AG20443 (cell line): ENCODE data around the gene METAP2.
"Not testable (repeated sequence)": the region's sequence is repeated elsewhere in the genome, so short reads cannot be mapped to it uniquely, and the experiment has no call there.

Experiments
- DNase-seq: peaks from one replicate; pipeline ENCODE4 v3.0.0; 2012; ENCODE audit warnings: low spot score, mixed read lengths

The METAP2 gene

GRCh38 chr12:95473884-95474659 lies at the start of gene METAP2:
Gene METAP2 (plus strand): TSS chr12:95474152. CDS start chr12:95474180, 28 bp downstream.
- DNase-seq: peak; percentile 98

GRCh38 chr12:95424271-95424994 lies 49.5 kb upstream of the METAP2 start:
- no peak for DNase-seq

DNA sequence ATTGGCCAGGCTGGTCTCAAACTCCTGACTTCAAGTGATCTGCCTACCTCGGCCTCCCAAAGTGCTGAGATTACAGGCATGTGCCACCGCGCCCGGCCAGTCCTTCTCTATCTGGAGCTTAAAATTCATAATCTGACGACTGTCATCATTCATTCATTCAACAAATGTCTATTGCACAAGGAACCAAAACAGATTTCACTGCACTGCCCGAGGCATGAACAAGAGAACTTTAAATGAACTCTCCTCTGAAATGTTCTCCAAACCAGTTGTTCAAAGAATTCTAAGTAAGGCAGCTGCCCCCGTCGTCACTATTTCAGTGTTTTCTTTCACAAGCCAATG lies 44.8 kb upstream of the METAP2 start:
- no peak for DNase-seq

- no peak for DNase-seq
Observed at GRCh38 chr12:95431120-95431519, 42.8 kb upstream of the METAP2 start.

- no peak for DNase-seq
Observed at GRCh38 chr12:95435355-95435754, 38.6 kb upstream of the METAP2 start.

DNA sequence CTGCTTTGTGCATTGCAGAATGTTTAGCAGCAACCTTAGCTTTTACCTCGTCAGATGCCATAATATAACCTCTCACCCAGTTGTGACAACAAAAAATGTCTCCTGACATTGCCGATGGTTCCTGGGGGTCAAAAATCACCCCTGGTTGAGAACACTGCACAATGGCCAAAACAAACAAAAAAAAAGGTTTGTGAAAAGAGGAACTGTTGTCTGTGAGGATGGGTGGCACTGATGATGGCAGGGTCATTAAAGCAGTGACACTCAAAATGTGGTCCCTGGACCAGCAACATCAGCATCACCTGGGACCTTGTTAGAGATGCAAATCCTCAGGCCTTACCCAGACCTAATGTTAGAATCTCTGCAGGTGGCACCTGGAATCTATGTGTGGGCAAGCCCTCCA lies 36.4 kb upstream of the METAP2 start:
- DNase-seq: no peak

DNA sequence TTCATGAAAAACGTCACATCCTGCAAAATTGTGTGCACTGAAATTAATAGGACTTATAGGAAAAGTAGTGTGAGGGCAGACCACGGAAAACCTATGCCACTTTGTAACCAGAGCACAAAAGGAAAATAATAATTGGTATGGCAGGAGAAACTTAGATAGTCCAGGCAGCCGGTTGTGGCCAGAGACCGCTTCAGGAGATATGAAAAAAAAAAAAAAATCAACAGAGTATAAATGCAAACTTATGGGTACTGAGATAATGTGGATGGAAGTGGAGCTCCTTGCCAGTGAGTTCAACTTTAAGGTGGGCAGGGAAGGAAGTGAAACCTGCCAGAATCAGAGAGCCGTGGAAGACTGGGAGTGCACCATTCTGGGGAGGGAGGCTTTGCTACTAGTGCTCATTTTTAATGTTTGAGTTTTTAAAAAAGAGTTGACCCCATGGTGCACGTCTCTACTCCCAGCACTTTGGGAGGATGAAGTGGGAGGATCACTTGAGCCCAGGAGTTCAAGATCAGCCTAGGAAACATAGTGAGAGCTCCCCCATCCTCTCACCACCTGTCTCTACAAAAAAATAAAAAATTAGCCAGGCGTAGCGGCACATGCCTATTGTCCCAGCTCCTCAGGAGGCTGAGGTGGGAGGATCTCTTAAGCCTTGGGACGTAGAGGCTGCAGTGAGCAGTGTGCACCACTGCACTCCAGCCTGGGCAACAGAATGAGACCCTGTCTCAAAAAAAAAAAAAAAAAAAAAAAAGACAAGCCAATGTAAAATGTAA lies 34.3 kb upstream of the METAP2 start:
- DNase-seq: no peak

DNA sequence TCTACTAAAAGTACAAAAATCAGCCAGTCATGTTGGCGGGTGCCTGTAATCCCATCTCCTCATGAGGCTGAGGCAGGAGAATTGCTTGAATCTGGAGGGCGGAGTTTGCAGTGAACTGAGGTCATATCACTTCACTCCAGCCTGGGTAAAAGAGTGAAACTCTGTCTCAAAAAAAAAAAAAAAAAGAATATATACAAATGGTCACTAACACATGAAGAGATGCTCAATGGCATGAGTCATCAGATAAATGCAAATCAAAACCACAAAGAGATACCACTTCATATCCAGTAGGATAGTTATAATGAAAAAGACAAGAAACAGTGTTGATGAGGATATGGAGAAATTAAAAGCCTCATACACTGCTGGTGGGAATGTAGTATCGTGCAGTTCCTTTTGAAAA lies 33.6 kb upstream of the METAP2 start:
- no peak for DNase-seq

- DNase-seq: no peak
Observed at GRCh38 chr12:95443459-95443858, 30.5 kb upstream of the METAP2 start.

GRCh38 chr12:95445099-95445498 lies 28.9 kb upstream of the METAP2 start:
- DNase-seq: not testable (repeated sequence)

GRCh38 chr12:95445884-95446505 lies 28.0 kb upstream of the METAP2 start:
- no peak for DNase-seq

GRCh38 chr12:95446506-95446900 lies 27.4 kb upstream of the METAP2 start:
- peak; percentile 33 for DNase-seq

GRCh38 chr12:95449656-95450055 lies 24.3 kb upstream of the METAP2 start:
- not testable (repeated sequence) for DNase-seq

DNA sequence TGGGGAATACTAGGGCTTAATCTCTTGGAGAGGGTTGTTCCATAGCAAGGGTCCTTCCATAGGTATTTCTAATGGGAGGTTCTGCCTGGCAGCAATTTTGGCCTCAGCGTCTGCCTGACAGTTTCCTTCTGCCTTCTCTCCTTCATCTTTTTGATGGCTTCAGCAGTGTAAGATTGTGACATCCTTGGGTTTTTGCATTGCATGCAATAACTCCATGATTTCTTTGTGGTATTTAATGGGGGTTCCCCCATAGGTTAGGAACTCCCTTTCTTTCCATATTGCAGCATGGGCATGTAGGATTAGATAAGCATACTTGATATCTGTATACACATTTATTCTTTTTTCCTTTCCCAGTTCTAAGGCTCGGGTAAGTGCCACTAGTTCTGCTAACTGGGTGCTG lies 21.5 kb upstream of the METAP2 start:
- not testable (repeated sequence) for DNase-seq

- not testable (repeated sequence) for DNase-seq
Observed at GRCh38 chr12:95453881-95454280, 20.1 kb upstream of the METAP2 start.

DNA sequence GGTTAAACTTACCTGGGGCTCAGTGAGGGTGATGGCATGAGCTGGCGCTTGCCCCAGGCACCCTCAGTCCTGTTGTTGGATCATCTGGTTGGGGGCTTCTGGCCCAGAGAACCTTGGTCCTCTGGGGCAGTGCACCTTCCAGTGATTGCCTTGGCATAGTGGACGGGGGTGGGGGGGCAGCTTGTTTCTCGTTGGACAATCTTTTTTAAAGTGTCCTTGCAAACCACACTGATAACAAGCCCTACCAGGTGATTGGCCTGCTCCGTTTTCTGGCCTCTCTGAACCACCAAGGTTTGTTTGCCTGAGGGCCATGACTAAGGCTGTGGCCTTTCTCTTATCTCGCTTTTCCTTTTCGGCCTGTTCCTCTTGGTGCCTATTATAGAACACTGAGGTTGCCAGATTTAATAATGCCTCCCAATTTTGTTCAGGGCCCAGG lies 19.2 kb upstream of the METAP2 start:
- DNase-seq: not testable (repeated sequence)

DNA sequence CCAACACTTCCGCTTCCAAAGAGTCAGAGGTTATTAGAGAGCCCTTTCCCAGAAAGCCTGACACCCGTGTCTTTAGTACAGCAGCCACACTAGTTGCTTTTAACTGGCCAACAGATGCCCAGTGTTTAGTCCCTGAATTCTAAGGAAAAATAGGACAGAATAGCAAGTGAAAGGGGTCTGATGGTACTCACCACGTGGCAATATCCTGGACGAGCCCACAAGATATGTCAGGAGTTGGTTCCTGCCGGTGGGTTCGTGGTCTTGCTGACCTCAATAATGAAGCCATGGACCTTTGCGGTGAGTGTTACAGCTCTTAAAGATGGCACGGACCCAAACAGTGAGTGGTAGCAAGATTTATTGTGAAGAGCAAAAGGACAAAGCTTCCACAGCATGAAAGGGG lies 16.3 kb upstream of the METAP2 start:
- DNase-seq: not testable (repeated sequence)

DNA sequence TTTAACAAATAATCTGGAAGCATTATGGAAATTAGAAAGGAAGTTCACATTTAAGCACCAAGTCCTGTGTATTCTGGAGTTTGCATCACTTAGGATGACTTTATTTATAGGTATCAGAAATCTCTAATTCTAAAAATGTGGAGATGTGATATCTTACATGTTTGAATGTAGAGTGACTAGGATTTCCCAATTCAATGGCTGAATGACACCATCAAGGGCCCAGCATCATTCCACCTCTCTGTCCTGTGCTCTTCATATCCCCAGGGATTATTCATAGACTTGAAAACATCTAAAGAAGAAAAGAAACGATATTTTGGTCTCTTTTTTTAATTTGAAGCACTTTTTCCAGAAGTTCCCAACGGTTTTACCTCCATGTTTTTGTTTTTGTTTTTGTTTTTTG lies 15.2 kb upstream of the METAP2 start:
- no peak for DNase-seq

GRCh38 chr12:95459310-95459709 lies 14.6 kb upstream of the METAP2 start:
- no peak for DNase-seq

DNA sequence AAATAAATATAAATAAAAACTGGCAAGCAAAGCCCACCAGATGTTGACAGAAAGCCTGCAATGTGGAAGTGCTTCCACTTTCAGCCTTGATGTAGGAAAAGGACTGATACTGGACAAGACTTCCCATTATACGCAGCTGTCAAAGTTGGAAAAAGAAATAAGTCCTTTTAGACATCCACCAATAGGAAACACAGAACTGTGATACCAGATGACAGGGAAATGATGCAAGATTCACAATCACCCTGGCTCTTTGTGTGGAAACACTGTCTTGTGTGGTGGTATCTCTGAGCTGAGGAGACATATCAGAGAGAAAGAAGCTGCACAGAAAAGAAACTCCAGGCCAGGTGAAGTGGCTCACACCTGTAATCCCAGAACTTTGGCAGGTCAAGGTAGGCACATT lies 13.8 kb upstream of the METAP2 start:
- no peak for DNase-seq

GRCh38 chr12:95460896-95461295 lies 13.1 kb upstream of the METAP2 start:
- DNase-seq: no peak

- no peak for DNase-seq
Observed at GRCh38 chr12:95462081-95462480, 11.9 kb upstream of the METAP2 start.
